Stimulated activated effector memory CD8-positive, alpha-beta T cell treated with anti-CD3 and anti-CD28 coated beads, Interleukin-12 subunit alpha, Interleukin-12 subunit beta, amount 100 ng/mL, for 72 hours (primary cell): ENCODE data around the gene SHANK3.
"Not testable (repeated sequence)": the region's sequence is repeated elsewhere in the genome, so short reads cannot be mapped to it uniquely, and the experiment has no call there.

Experiments used
- ATAC-seq: fragments of 150-1000 bp; cut with Tn5 transposase; 2 replicates; pipeline ENCODE4 v1.10.0; 2021
- DNase-seq, 2 donors: peaks; one replicate each; pipeline ENCODE4 v3.0.0; 2021 to 2022; ENCODE audit warnings: low spot score in 2 of 2
- H3K27ac Mint-ChIP-seq: one replicate; pipeline ENCODE4 v1.8.0; 2022; ENCODE audit warnings: mild to moderate bottlenecking, mixed read lengths
- H3K36me3 Mint-ChIP-seq: one replicate; pipeline ENCODE4 v1.8.0; 2022; ENCODE audit warnings: mild to moderate bottlenecking, mixed read lengths
- H3K4me1 Mint-ChIP-seq: one replicate; pipeline ENCODE4 v1.8.0; 2022; ENCODE audit warnings: mixed read lengths
- H3K4me3 Mint-ChIP-seq: one replicate; pipeline ENCODE4 v1.8.0; 2022; ENCODE audit warnings: mild to moderate bottlenecking, mixed read lengths
- H3K9me3 Mint-ChIP-seq: one replicate; pipeline ENCODE4 v1.8.0; 2022; ENCODE audit warnings: mixed read lengths

The SHANK3 gene

GRCh38 chr22:50640857-50641647, 31.6 kb upstream of the SHANK3 start:
- Mint-ChIP-seq H3K27ac (no peak overlapping the region), H3K36me3 (no peaks in the 10 kb centered on the region), H3K4me3 (no peak overlapping the region), H3K4me1 (no peaks in the 10 kb centered on the region), H3K9me3 (no peaks in the 10 kb centered on the region)
- DNase-seq (no peak), ATAC-seq (no peak)

- ATAC-seq (no peak), DNase-seq (no peak)
- H3K4me3 Mint-ChIP-seq = no peak overlapping the region
- no peaks in the 10 kb centered on the region for H3K4me1 Mint-ChIP-seq
- no peaks in the 10 kb centered on the region for H3K36me3 Mint-ChIP-seq
- H3K27ac Mint-ChIP-seq = no peak overlapping the region
- H3K9me3 Mint-ChIP-seq = no peaks in the 10 kb centered on the region
These were observed 30.7 kb upstream of the SHANK3 start for GRCh38 chr22:50641696-50642607.

GRCh38 chr22:50643021-50643820, 29.4 kb upstream of the SHANK3 start:
- not testable (repeated sequence) for H3K27ac Mint-ChIP-seq, H3K36me3 Mint-ChIP-seq, H3K4me1 Mint-ChIP-seq, H3K4me3 Mint-ChIP-seq, ATAC-seq, H3K9me3 Mint-ChIP-seq, DNase-seq

GRCh38 chr22:50643821-50644101, 28.9 kb upstream of the SHANK3 start:
- not testable (repeated sequence) for H3K4me3 Mint-ChIP-seq, H3K9me3 Mint-ChIP-seq

GRCh38 chr22:50653256-50653655, 19.4 kb upstream of the SHANK3 start:
- Mint-ChIP-seq H3K9me3 (no peaks in the 10 kb centered on the region), H3K27ac (no peak overlapping the region), H3K36me3 (no peaks in the 10 kb centered on the region), H3K4me3 (no peak overlapping the region), H3K4me1 (no peaks in the 10 kb centered on the region)
- DNase-seq = no peak
- ATAC-seq = no peak

More at GRCh38 chr22:50643821-50644101, 28.9 kb upstream of the SHANK3 start:
- not testable (repeated sequence) for DNase-seq, H3K27ac Mint-ChIP-seq, H3K36me3 Mint-ChIP-seq, H3K4me1 Mint-ChIP-seq, ATAC-seq

GRCh38 chr22:50654664-50655063, 18.0 kb upstream of the SHANK3 start:
- not testable (repeated sequence) for ATAC-seq, H3K36me3 Mint-ChIP-seq, DNase-seq, H3K4me1 Mint-ChIP-seq, H3K27ac Mint-ChIP-seq, H3K4me3 Mint-ChIP-seq, H3K9me3 Mint-ChIP-seq

GRCh38 chr22:50656122-50657070, 16.2 kb upstream of the SHANK3 start:
- Mint-ChIP-seq H3K27ac (no peak overlapping the region), H3K9me3 (no peaks in the 10 kb centered on the region), H3K4me1 (no peaks in the 10 kb centered on the region), H3K4me3 (no peak overlapping the region), H3K36me3 (no peaks in the 10 kb centered on the region)
- no peak for DNase-seq
- no peak for ATAC-seq

- DNase-seq = no peak
- H3K4me3 Mint-ChIP-seq = no peak overlapping the region
- H3K27ac Mint-ChIP-seq = no peak overlapping the region
- ATAC-seq = no peak
- H3K4me1 Mint-ChIP-seq = no peaks in the 10 kb centered on the region
- no peaks in the 10 kb centered on the region for H3K9me3 Mint-ChIP-seq
- H3K36me3 Mint-ChIP-seq = no peaks in the 10 kb centered on the region
These were observed 14.7 kb upstream of the SHANK3 start for GRCh38 chr22:50657925-50658324.

GRCh38 chr22:50659711-50660110, 12.9 kb upstream of the SHANK3 start:
- H3K4me3 Mint-ChIP-seq, DNase-seq, H3K27ac Mint-ChIP-seq, H3K36me3 Mint-ChIP-seq, H3K9me3 Mint-ChIP-seq, ATAC-seq, H3K4me1 Mint-ChIP-seq: not testable (repeated sequence)

GRCh38 chr22:50660306-50660705, 12.3 kb upstream of the SHANK3 start:
- no peak overlapping the region for H3K4me3 Mint-ChIP-seq
- ATAC-seq (no peak), DNase-seq (no peak)
- H3K9me3 Mint-ChIP-seq = no peaks in the 10 kb centered on the region
- no peaks in the 10 kb centered on the region for H3K36me3 Mint-ChIP-seq
- H3K4me1 Mint-ChIP-seq = no peaks in the 10 kb centered on the region
- H3K27ac Mint-ChIP-seq = no peak overlapping the region

GRCh38 chr22:50665212-50665611, 7.4 kb upstream of the SHANK3 start:
- no peaks in the 10 kb centered on the region for H3K9me3 Mint-ChIP-seq
- no peak for DNase-seq
- H3K27ac Mint-ChIP-seq = no peak overlapping the region
- H3K36me3 Mint-ChIP-seq = no peaks in the 10 kb centered on the region
- H3K4me1 Mint-ChIP-seq = no peaks in the 10 kb centered on the region
- no peak overlapping the region for H3K4me3 Mint-ChIP-seq
- no peak for ATAC-seq

- no peaks in the 10 kb centered on the region for H3K4me1 Mint-ChIP-seq
- DNase-seq (no peak), ATAC-seq (no peak)
- no peaks in the 10 kb centered on the region for H3K36me3 Mint-ChIP-seq
- H3K27ac Mint-ChIP-seq = no peak overlapping the region
- no peaks in the 10 kb centered on the region for H3K9me3 Mint-ChIP-seq
- H3K4me3 Mint-ChIP-seq = no peak overlapping the region
These were observed 6.9 kb upstream of the SHANK3 start for GRCh38 chr22:50665738-50666137.

- DNase-seq = no peak
- Mint-ChIP-seq H3K36me3 (peaks cover 5% of the 10 kb centered on the region), H3K27ac (no peak overlapping the region), H3K4me3 (no peak overlapping the region), H3K4me1 (peaks cover 22% of the 10 kb centered on the region), H3K9me3 (no peaks in the 10 kb centered on the region)
- ATAC-seq = no peak
These were observed 2.1 kb upstream of the SHANK3 start for GRCh38 chr22:50670513-50670912.

GRCh38 chr22:50670914-50671538, 1.6 kb upstream of the SHANK3 start:
- ATAC-seq = peak; percentile 4
- peaks cover 5% of the 10 kb centered on the region for H3K36me3 Mint-ChIP-seq
- H3K4me3 Mint-ChIP-seq = no peak overlapping the region
- H3K4me1 Mint-ChIP-seq = peaks cover 26% of the 10 kb centered on the region
- H3K27ac Mint-ChIP-seq = no peak overlapping the region
- DNase-seq = no peak
- no peaks in the 10 kb centered on the region for H3K9me3 Mint-ChIP-seq
